HG03045 (cell line): Measurements from ENCODE around the gene CRACR2B.

Source experiments
- ATAC-seq: cut with Tn5 transposase; IDR thresholded peaks from one replicate; pipeline ENCODE4 v1.9.1; 2021; ENCODE audit warnings: mild to moderate bottlenecking, moderate library complexity; ENCODE audit not compliant: unreplicated experiment

CRACR2B gene

GRCh38 chr11:825366-826226 lies 2.1 kb upstream of the CRACR2B start:
- no peak for ATAC-seq

GRCh38 chr11:826227-826621 lies 1.5 kb upstream of the CRACR2B start:
- ATAC-seq: no peak

GRCh38 chr11:826836-827145 lies 928 bp upstream of the CRACR2B start:
- ATAC-seq: no peak

- peak; percentile 29 for ATAC-seq
Measured at GRCh38 chr11:827146-827896, 398 bp upstream of the CRACR2B start.

GRCh38 chr11:828506-829175 lies 922 bp downstream of the CRACR2B start:
- no peak for ATAC-seq

GRCh38 chr11:829176-829846 lies 1.6 kb downstream of the CRACR2B start:
- ATAC-seq: no peak

- ATAC-seq: no peak
Measured at GRCh38 chr11:829847-830294, 2.2 kb downstream of the CRACR2B start.

GRCh38 chr11:830295-831117 lies 2.8 kb downstream of the CRACR2B start:
- ATAC-seq: no peak

GRCh38 chr11:831118-831864 lies 3.6 kb downstream of the CRACR2B start:
- no peak for ATAC-seq

- no peak for ATAC-seq
Measured at GRCh38 chr11:831961-832528, 4.3 kb downstream of the CRACR2B start.

GRCh38 chr11:832529-833113 lies 4.9 kb downstream of the CRACR2B start, which contains the start of gene CD151:
CD151 (plus strand) TSS chr11:832952; CDS start chr11:836070, 3,118 bp downstream.
- peak; percentile 35 for ATAC-seq

- ATAC-seq: peak; percentile 31
Measured at GRCh38 chr11:833114-833791, 5.5 kb downstream of the CRACR2B start.

GRCh38 chr11:833849-834311 lies 6.2 kb downstream of the CRACR2B start:
- ATAC-seq: no peak

GRCh38 chr11:834371-835316 lies 6.9 kb downstream of the CRACR2B start:
- no peak for ATAC-seq

GRCh38 chr11:836274-836673 lies 8.6 kb downstream of the CRACR2B start:
- no peak for ATAC-seq

- no peak for ATAC-seq
Measured at GRCh38 chr11:836700-837099, 9.0 kb downstream of the CRACR2B start.
